ENCODE measurements around the gene PLEKHH3.
"Not testable (repeated sequence)": the region's sequence is repeated elsewhere in the genome, so short reads cannot be mapped to it uniquely, and the experiment has no call there.

The PLEKHH3 gene

DNA sequence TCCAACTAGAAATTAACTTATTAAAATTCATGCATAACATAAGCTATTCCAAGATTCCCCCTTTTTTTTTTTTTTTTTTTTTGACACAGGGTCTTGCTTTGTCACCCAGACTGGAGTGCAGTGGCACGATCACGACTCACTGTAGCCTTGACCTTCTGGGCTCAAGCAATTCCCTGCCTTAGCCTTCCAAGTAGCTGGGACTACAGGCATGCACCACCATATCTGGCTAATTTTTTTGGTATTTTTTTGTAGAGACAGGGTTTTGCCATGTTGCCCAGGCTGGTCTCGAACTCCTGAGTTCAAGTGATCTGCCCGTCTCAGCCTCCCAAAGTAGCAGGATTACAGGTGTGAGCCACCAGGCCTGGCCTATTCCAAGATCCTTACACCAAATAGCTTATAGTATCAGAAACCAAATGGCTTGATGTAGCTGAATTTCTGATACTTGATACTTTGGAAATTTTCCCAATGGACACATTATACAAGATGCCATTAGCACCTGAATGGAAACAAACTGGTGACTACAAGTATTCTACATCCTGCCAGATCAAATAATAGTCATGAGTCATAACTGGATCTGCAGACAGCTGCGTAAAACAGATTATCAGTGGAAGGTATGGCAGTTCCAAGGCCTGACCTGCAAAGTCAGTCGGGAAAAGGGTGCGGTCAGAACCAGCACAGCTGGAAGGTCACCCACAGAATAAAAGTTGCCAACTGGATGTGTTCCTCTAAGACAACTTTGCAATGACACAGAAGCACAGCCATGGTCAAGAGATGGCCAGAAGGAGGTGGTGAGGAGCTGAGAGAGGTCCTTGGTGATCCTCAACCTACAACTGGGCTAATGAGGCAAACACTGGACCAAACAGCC is 52.8 kb downstream of the PLEKHH3 start:
- no peak for DNase-seq

DNA sequence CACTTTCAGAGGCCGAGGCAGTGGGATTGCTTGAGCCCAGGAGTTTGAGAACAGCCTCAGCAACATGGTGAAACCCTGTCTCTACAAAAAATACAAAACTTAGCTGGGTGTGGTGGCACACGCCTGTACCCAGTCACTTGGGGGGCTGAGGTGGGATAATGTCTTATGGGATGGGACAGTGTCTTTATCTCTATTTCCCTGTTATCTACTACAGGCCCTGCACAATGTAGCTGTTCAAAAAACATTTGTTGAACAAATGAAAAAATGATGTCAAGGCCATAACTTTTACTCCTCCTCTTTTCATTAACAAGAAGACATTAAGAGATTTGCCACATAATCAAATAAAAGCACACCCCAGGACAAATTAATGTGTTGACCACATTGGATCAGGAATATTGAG is 53.5 kb downstream of the PLEKHH3 start:
- DNase-seq: no peak

DNA sequence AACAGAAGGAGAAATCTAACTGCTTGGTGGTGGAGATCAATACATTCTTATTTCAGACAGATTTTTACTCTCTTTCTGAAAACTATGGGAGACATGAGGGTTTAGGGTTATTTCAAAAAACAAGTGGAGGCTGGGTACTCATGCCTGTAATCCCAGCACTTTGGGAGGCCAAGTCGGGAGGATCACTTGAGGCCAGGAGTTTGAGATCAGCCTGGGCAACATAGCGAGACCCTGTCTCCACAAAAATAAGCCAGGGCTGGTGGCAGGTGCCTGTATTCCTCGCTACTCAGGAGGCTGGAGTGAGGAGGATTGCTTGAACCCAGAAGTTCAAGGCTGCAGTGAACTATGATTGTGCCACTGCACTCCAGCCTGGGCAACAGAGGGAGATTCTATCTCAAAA is 54.8 kb downstream of the PLEKHH3 start:
- not testable (repeated sequence) for DNase-seq

DNA sequence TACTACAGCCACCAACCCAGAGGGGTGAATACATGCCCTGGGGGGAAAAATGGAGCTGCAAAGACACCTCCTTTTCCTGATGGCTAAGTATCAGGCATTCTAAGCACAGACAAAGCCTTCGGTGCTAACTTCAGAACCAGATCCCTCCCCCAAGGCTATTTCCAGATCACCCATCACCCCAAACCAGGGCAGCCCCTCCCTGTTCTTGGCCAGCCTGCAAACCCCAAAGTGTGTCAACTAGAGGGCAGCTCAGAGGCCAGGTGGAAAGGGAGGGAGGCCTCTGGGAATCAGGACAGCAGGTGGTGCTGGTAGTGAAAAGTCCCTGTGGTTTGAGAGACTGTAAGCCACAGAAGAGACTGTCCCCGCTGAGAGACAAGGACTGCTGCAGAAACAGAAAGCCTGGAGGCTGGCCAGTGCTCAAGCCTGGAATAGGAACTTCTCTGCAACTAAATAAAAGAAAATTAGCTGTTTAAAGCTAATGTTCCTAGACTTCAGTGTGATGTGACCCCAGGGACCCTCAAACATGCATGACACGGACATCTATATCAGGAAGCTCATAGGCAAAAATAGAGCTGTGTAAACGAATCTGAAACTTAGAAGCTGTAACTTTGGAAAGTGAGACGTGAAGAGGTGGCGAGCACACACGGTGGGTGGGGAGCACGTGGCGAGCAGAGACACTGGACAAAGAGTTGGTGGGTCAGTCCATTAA is 58.2 kb downstream of the PLEKHH3 start:
- no peak for DNase-seq

DNA sequence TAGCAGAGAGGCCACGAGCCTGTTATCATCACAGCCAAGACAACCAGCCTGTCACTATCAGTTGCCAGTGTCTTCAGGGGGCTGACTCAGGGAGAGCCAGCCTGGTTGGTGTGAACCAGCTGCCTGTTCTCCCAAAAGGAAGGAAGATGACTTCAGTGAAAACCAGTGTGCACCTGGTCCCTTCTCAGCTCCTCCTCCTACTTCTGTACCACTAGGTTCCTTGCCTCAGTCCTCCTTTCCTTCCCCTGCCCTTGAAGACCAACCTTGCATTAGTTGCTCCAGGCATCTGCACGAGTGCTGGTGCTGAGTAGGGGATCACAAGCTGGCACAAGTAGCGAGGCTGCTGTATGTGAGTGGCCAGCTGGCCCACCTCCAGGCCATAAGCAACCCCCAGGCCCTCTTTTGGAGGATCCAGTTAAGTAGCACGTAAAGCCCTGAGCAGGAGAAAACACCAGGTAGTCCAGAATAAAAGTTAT is 58.8 kb downstream of the PLEKHH3 start:
- DNase-seq: no peak

Data from activated T-cell treated with anti-CD3 and anti-CD28 coated beads for 4 hours (primary cell).